HG03469 (cell line): ENCODE results near the gene GRIN2B.

Experiments used
- ATAC-seq: cut with Tn5 transposase; IDR thresholded peaks from one replicate; pipeline ENCODE4 v1.9.1; 2021; ENCODE audit warnings: mild to moderate bottlenecking, moderate library complexity, moderate number of reproducible peaks; ENCODE audit not compliant: unreplicated experiment

Gene GRIN2B

GRCh38 chr12:13981296-13981962 is at the start of gene GRIN2B:
GRIN2B (minus strand) TSS chr12:13981602; CDS start chr12:13866208, 115,394 bp downstream.
- no peak for ATAC-seq

- ATAC-seq: no peak
Observed at GRCh38 chr12:14026537-14026936, 45.1 kb upstream of the GRIN2B start.

GRCh38 chr12:14024591-14024990 is 43.2 kb upstream of the GRIN2B start:
- no peak for ATAC-seq

DNA sequence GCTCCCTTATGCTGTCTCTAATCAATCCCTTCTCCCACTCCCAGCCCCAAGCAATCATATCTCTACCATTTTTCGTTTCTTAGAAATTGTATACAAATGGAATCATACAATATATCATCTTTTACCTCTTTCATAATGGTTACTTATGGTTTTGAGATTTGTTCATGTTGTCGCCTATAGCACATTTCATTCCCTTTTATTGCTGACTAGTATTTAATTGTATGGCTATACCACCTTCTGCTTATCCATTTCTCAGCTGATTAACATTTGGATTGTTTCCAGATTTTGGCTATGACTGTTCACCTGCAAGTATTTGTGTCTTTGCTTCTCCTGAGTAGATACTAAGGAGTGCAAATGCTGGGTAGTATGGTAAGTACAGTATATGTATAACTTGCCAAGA is 36.7 kb upstream of the GRIN2B start:
- ATAC-seq: no peak

GRCh38 chr12:14010989-14011388 is 29.6 kb upstream of the GRIN2B start:
- no peak for ATAC-seq

DNA sequence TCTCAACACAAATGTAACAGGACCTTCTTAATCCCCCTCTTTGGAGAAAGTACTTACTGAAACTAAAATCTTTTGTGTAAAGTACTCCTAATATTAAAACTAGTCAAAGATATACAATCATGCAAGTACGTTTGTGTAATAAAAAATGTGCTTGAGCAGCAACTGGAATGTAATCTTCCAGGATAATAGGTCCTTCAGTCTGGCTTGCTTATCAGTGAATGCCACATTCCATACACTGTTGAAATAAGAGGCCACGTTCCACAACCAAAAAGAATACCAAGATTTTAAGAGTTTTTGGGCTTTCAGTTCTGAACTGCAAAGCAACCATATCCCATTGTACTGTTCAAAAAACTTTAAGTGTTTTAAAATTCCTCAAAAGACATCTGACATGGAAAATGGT is 26.2 kb upstream of the GRIN2B start:
- ATAC-seq: no peak

DNA sequence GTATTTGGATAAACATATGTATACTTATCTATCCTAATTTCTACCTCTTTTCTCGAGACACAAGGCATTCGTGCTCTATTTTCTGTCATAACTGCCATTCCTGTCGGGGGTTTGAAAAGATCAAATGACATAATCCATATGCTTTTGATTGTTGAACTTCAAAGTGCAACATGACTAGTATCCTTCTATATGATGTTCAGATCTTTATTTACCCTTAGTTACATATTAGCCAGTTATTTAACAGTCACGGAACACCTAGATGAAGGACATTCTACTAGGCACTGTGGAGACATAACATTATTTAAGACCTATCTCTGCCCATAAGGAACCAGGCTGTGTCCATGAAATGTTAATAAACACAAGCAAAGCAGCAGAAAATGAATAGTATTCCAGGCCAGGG is 11.2 kb upstream of the GRIN2B start:
- no peak for ATAC-seq

DNA sequence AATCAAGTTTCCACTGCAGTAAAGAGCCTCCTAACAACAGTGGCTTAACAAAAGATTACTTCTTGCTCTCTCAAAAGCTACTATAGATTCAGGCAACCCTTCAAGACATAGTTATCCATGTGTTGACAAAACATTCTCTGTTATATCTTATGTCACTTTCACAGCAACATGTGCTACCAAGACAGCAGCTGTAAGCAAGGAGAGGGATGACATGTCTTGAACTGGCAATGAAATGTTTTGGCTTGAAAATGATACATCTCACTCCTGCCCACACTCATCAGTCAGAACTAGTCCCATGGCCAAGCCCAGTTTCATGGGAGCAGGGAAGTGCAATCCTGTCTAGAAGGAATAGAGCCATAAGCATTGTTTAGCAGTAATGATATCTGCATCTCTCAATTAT is 10.7 kb upstream of the GRIN2B start:
- ATAC-seq: no peak

DNA sequence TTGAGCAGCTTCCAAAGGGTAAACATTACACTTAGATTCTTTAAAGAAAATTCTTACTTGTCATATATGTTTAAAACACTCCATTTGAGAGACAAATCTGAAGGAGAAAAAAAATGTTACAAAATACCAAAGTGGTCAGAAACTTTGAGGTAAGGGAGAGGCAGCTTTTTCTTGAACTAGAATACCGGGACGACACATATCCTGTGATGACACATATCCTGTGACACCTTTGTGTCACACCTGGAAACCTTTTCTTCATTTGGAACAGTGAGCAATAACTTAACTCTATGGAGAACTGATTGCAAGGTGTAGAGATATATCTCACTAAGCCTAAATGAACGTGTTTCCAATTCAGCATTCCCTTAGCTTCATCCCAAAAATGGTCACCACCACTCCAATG is 4.6 kb upstream of the GRIN2B start:
- no peak for ATAC-seq

GRCh38 chr12:13981990-13982389 is 588 bp upstream of the GRIN2B start:
- no peak for ATAC-seq

- ATAC-seq: no peak
Observed at GRCh38 chr12:13980538-13981295, 685 bp downstream of the GRIN2B start.

- ATAC-seq: no peak
Observed at GRCh38 chr12:13979772-13980378, 1.5 kb downstream of the GRIN2B start.

DNA sequence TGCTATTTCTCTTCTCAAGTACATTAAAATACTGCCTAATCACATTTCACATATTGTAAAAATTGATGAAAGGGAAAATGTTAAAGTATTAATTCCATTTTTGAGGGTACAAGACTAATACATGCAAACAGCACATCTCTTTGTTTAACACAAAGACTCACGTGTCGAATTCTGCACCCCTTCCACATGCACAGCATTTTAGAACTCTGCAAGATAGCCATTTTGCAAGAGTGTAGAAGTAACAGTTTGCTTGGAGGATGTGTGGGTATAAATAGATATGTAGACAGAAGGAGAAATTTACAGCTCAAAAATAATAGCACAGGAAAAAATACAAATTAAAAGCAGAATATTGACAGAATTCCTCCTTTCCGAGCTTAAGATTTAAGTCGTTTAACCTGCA is 2.5 kb downstream of the GRIN2B start:
- ATAC-seq: no peak

DNA sequence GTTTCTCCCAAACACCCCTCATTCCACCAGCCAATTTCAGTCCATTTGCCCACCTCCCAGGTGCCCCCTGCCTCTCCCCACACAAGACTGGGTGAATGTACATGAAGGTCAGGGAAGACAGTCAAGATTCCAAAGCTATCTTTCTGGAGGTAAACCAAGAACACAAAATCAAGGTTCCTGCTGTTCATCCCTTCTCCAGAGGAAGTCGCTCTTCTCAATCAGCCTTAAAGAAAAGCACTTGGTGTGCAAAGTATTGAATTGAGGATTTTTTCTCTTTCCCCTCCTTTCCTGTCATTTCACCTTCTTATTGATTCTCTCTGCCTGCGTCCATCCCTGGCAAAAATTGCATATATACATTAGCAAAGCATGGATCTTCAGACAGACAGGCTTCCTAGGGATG is 4.5 kb downstream of the GRIN2B start:
- no peak for ATAC-seq

DNA sequence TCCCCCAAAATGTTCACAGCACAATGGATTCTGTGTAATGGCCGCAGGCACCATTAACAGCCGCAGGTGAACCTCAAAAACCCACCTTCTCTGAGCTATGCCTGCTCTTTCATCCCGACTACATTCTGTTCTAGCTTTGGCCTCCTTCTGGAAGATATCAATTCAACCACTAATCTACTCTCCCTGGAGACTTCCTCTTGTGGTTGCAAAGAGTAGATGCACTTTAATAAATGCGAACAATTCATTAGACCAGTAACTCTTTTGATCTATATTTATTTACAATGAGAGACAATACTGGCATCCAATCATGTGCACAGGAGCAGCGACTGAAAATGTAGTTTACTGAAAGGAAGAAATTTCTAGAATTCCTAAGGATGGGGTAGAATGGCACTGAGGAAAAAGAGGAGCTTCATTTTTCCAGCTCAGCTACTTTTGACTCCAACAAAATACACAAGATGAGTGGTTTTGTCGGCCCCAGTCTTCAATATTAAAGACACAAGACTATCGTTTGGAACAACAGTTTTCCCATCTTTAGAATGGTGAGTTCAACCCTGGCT is 5.3 kb downstream of the GRIN2B start:
- ATAC-seq: no peak

DNA sequence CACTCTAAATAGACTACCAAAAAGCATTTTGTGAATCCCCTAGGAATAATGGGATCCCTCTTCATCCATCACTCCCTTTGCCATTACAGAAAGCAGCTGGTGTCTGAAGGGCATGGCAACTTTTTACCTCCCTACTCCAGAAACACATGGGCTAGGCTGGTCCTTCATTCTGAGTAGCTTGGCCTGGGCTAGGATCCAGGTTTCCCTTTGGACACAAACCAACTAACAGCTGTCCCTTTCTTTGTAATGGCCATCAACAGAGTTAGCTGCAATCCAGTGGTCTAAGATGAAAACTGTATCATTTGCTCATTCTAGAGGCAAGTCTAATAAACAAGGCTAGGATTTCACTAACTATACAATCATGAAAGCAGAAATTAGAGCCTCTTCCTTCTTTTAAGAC is 7.4 kb downstream of the GRIN2B start:
- no peak for ATAC-seq

DNA sequence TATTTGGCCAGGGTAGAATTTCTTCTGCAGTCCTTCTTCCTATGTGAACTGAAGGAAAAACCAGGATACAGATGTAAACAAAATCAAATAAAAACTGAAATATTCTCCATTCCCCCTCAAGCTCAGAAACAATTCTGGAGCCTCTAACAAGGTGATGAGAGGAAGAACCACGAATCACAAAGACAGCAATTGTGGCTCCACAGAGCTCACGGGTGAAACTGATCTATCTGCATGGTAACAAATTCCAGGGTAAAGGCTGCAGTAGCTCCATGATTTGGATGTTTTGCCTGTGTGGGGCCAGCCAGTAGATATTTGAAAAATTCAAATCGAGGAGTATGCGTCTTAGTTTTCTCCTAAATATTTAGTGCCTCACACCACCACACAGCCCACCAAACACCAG is 10.6 kb downstream of the GRIN2B start:
- ATAC-seq: no peak

DNA sequence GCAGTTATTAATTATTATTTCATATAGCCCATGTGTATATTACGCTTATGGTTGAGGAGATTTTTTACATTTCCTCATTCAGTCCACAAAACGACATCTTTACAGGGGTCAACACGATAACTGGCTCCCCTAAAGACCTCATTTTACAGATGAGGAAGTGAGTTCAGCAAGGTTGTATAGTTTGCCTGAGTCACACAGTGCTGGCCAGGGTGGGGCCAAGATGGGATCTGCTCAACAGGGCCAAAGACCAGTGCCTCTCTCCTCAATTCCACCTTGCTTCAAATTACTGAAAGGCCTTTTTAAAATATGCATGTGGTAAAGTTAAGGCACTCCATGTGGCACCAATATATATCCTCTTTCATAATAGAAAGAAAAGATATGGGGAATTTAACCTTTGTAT is 13.1 kb downstream of the GRIN2B start:
- ATAC-seq: no peak

- ATAC-seq: no peak
Observed at GRCh38 chr12:13964666-13965065, 16.7 kb downstream of the GRIN2B start.

GRCh38 chr12:13962699-13963098 is 18.7 kb downstream of the GRIN2B start:
- ATAC-seq: no peak

DNA sequence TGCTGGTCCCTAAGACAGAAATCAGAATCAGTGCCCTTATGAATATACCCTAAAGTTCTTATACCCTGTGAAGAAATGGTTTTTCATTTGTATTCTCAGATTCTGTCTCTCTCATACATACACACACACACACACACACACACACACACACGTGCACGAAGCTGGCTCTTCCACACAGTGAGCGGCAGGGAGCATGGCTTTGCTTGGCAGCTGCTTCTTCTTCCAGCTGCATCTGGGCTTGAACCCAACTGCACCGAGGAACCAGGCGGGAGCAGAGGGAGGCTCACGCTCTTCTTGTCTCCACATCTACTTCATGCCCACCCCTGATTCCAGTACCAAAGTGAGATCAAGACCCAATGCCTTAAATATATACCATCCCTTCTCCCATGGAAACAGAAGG is 19.4 kb downstream of the GRIN2B start:
- no peak for ATAC-seq
